WI38 (cell line): Measurements from ENCODE around the gene HECW1.
"Not testable (repeated sequence)": the region's sequence is repeated elsewhere in the genome, so short reads cannot be mapped to it uniquely, and the experiment has no call there.

Source experiments
- H3K4me3 ChIP-seq: 2 replicates; pipeline ENCODE4 v1.5.1; 2011; ENCODE audit warnings: low read depth, mild to moderate bottlenecking, control low read depth, low read length
- CTCF ChIP-seq: IDR thresholded peaks from 2 replicates; pipeline ENCODE4 v1.5.1; 2012; ENCODE audit warnings: low read depth, mild to moderate bottlenecking, control low read depth, low read length

The HECW1 gene

GRCh38 chr7:43592326-43592725 is 479.9 kb downstream of the HECW1 start:
- TF ChIP-seq CTCF = no peak

GRCh38 chr7:43593010-43593409 is 480.6 kb downstream of the HECW1 start:
- no peak overlapping the region for H3K4me3 ChIP-seq
- TF ChIP-seq CTCF = no peak

More at GRCh38 chr7:43592326-43592725, 479.9 kb downstream of the HECW1 start:
- no peak overlapping the region for H3K4me3 ChIP-seq

GRCh38 chr7:43594020-43594419 is 481.6 kb downstream of the HECW1 start:
- no peak overlapping the region for H3K4me3 ChIP-seq
- no peak for TF ChIP-seq CTCF

GRCh38 chr7:43596426-43596825 is 484.0 kb downstream of the HECW1 start:
- H3K4me3 ChIP-seq = not testable (repeated sequence)

- no peak overlapping the region for H3K4me3 ChIP-seq
- no peak for TF ChIP-seq CTCF
These were observed 487.6 kb downstream of the HECW1 start for GRCh38 chr7:43600056-43600455.

- TF ChIP-seq CTCF = no peak
These were observed 489.8 kb downstream of the HECW1 start for GRCh38 chr7:43602256-43602655.

GRCh38 chr7:43604251-43604650 is 491.8 kb downstream of the HECW1 start:
- no peak for TF ChIP-seq CTCF
- no peak overlapping the region for H3K4me3 ChIP-seq

More at GRCh38 chr7:43602256-43602655, 489.8 kb downstream of the HECW1 start:
- no peak overlapping the region for H3K4me3 ChIP-seq

- H3K4me3 ChIP-seq = no peak overlapping the region
- TF ChIP-seq CTCF = no peak
These were observed 496.6 kb downstream of the HECW1 start for GRCh38 chr7:43609097-43609496.
